Muscle of arm (tissue), 12 donors: Measurements from ENCODE around the gene CHST12. TPM values are rescaled to one million over a fixed set of nuclear protein-coding genes. Genes with fewer than 3 reads are reported as not detected.

Experiments used
- DNase-seq: peaks from one replicate; pipeline ENCODE4 v3.0.0-alpha.2; 2013
- polyA plus RNA-seq, 12 donors: library from polyadenylated mRNA; unstranded; fragments of 120-200 nt; gene quantifications; one replicate each; pipeline ENCODE4 v1.2.1, GENCODE V29; 2013; ENCODE audit not compliant: insufficient read length in 12 of 12

The CHST12 gene
- polyA plus RNA-seq, 12 donors, result 6.6 to 15.7 (median 7.8) TPM; not detected in 2

- DNase-seq, result no peak
These were observed 29.7 kb downstream of the CHST12 start for GRCh38 chr7:2432910-2433712.

- DNase-seq, result no peak
These were observed 30.5 kb downstream of the CHST12 start for GRCh38 chr7:2433713-2434550.

- DNase-seq, result no peak
These were observed 31.7 kb downstream of the CHST12 start for GRCh38 chr7:2435146-2435545.

- no peak for DNase-seq
These were observed 33.1 kb downstream of the CHST12 start for GRCh38 chr7:2436341-2437104.

- no peak for DNase-seq
These were observed 33.7 kb downstream of the CHST12 start for GRCh38 chr7:2437136-2437535.

GRCh38 chr7:2437537-2438148 lies 34.2 kb downstream of the CHST12 start:
- no peak for DNase-seq

GRCh38 chr7:2438186-2438585 lies 34.8 kb downstream of the CHST12 start:
- no peak for DNase-seq

- DNase-seq, result no peak
These were observed 35.4 kb downstream of the CHST12 start for GRCh38 chr7:2438775-2439174.

GRCh38 chr7:2440608-2441245 lies 37.3 kb downstream of the CHST12 start:
- no peak for DNase-seq

- no peak for DNase-seq
These were observed 38.1 kb downstream of the CHST12 start for GRCh38 chr7:2441430-2442058.

GRCh38 chr7:2443491-2443890 lies 40.1 kb downstream of the CHST12 start:
- DNase-seq, result no peak

GRCh38 chr7:2444476-2444875 lies 41.1 kb downstream of the CHST12 start:
- no peak for DNase-seq

- no peak for DNase-seq
These were observed 41.6 kb downstream of the CHST12 start for GRCh38 chr7:2445047-2445446.

GRCh38 chr7:2445898-2446555 lies 42.6 kb downstream of the CHST12 start:
- DNase-seq, result no peak

- no peak for DNase-seq
These were observed 43.3 kb downstream of the CHST12 start for GRCh38 chr7:2446676-2447075.

- no peak for DNase-seq
These were observed 47.0 kb downstream of the CHST12 start for GRCh38 chr7:2450198-2451107.

- peak; percentile 82 for DNase-seq
These were observed 48.0 kb downstream of the CHST12 start for GRCh38 chr7:2451171-2452073.

- no peak for DNase-seq
These were observed 48.7 kb downstream of the CHST12 start for GRCh38 chr7:2452074-2452507.
